ENCODE results near the gene SPATA17.

The SPATA17 gene

DNA sequence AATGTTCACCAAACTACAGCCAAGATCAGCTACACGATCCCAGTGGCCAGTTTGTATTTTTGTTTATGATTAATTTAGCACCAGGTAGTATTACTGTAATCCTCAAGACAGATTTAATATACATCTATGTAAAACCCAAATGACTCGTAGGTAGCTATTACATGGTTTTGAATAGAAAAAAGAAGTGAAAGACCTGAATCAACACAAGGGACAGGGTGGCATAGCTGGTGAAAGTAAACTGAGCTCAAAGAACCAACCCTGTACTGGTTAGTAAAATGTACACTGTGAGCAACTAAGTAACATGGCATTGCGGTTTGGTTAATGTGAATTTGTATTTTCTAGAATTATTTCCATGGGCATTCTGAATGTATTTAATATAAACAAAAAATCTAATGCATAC is 9.1 kb upstream of the SPATA17 start:
- no peak overlapping the region for H3K9ac ChIP-seq (ENCODE audit: low read depth, low read length)
- H3K27me3 ChIP-seq (ENCODE audit: control insufficient read depth, insufficient read depth, low read length), result no peaks in the 10 kb centered on the region
- H3K36me3 ChIP-seq (ENCODE audit: control insufficient read depth, insufficient read depth, low read length), result no peaks in the 10 kb centered on the region
- H3K4me3 ChIP-seq (ENCODE audit: low read depth, low read length), result no peak overlapping the region
- peaks cover 12% of the 10 kb centered on the region for H3K4me1 ChIP-seq (ENCODE audit: control insufficient read depth, insufficient read depth, low read length)
- H3K9me3 ChIP-seq (ENCODE audit: control insufficient read depth, insufficient read depth, low read length), result no peaks in the 10 kb centered on the region

DNA sequence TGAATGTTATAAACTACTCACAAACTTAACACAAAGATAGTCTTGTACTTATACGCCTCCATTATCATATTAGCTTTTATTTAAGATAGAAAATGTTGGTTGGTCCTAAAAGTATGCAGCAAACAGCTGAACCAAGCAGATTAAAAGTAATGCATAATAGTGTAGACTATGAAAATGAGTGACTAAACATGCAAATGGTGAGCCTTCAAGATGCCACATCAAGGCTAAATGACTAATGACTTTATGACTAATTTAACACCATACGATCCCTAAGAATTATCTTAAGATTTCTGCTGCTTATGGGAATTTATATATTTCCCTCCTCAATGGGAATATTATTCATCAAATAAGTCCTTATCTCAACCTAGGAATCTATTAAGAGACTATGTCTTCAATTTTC is 4.8 kb upstream of the SPATA17 start:
- Histone ChIP-seq H3K9me3 (ENCODE audit: control insufficient read depth, insufficient read depth, low read length) (no peaks in the 10 kb centered on the region), H3K36me3 (ENCODE audit: control insufficient read depth, insufficient read depth, low read length) (no peaks in the 10 kb centered on the region), H3K4me3 (ENCODE audit: low read depth, low read length) (no peak overlapping the region), H3K27me3 (ENCODE audit: control insufficient read depth, insufficient read depth, low read length) (no peaks in the 10 kb centered on the region), H3K4me1 (ENCODE audit: control insufficient read depth, insufficient read depth, low read length) (peaks cover 8% of the 10 kb centered on the region), H3K9ac (ENCODE audit: low read depth, low read length) (no peak overlapping the region)

DNA sequence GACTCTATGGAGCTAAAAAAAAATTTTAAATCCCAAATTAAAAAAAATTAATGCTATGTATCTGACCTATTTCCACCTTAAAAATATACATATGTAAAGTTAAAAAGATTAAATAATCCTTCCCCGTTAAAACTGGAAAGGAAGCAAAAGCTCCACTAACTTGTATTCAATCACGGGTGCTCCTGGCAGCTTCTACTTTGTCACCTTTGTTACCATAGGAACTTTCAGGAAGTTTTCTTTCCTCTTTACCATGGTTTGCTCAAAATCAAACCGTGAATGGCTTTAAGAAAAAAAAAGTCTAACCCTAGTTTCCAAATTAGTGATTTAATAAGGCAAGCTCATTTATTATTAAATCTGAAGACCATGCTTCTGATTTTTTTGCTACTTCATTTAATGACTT is 3.7 kb upstream of the SPATA17 start:
- no peak overlapping the region for H3K9ac ChIP-seq (ENCODE audit: low read depth, low read length)
- H3K27me3 ChIP-seq (ENCODE audit: control insufficient read depth, insufficient read depth, low read length), result no peaks in the 10 kb centered on the region
- no peaks in the 10 kb centered on the region for H3K9me3 ChIP-seq (ENCODE audit: control insufficient read depth, insufficient read depth, low read length)
- H3K4me1 ChIP-seq (ENCODE audit: control insufficient read depth, insufficient read depth, low read length), result peaks cover 3% of the 10 kb centered on the region
- H3K4me3 ChIP-seq (ENCODE audit: low read depth, low read length), result no peak overlapping the region
- H3K36me3 ChIP-seq (ENCODE audit: control insufficient read depth, insufficient read depth, low read length), result no peaks in the 10 kb centered on the region

- no peak overlapping the region for H3K9ac ChIP-seq (ENCODE audit: low read depth, low read length)
- H3K36me3 ChIP-seq (ENCODE audit: control insufficient read depth, insufficient read depth, low read length), result no peaks in the 10 kb centered on the region
- H3K9me3 ChIP-seq (ENCODE audit: control insufficient read depth, insufficient read depth, low read length), result no peaks in the 10 kb centered on the region
- H3K4me3 ChIP-seq (ENCODE audit: low read depth, low read length), result no peak overlapping the region
- no peaks in the 10 kb centered on the region for H3K4me1 ChIP-seq (ENCODE audit: control insufficient read depth, insufficient read depth, low read length)
- H3K27me3 ChIP-seq (ENCODE audit: control insufficient read depth, insufficient read depth, low read length), result no peaks in the 10 kb centered on the region
These were observed 11.3 kb downstream of the SPATA17 start for GRCh38 chr1:217642455-217642854.

DNA sequence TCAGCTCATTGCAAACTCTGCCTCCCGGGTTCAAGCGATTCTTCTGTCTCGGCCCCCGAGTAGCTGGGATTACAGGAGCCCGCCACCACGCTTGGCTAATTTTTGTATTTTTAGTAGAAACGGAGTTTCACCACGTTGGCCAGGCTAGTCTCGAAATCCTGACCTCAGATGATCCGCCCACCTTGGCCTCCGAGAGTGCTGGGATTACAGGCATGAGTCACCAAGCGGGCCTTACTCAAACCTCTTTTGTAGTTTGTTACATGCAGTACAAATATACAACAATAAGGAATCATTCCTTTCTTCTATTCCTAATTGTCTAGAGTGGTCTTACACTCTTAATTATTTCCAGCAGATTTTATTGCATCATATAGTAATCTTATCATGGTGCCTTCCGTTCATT is 16.6 kb downstream of the SPATA17 start:
- Histone ChIP-seq H3K4me3 (ENCODE audit: low read depth, low read length) (no peak overlapping the region), H3K36me3 (ENCODE audit: control insufficient read depth, insufficient read depth, low read length) (no peaks in the 10 kb centered on the region), H3K9me3 (ENCODE audit: control insufficient read depth, insufficient read depth, low read length) (no peaks in the 10 kb centered on the region), H3K9ac (ENCODE audit: low read depth, low read length) (no peak overlapping the region), H3K27me3 (ENCODE audit: control insufficient read depth, insufficient read depth, low read length) (no peaks in the 10 kb centered on the region), H3K4me1 (ENCODE audit: control insufficient read depth, insufficient read depth, low read length) (no peaks in the 10 kb centered on the region)

- H3K36me3 ChIP-seq (ENCODE audit: control insufficient read depth, insufficient read depth, low read length), result no peaks in the 10 kb centered on the region
- H3K9ac ChIP-seq (ENCODE audit: low read depth, low read length), result no peak overlapping the region
- no peak overlapping the region for H3K4me3 ChIP-seq (ENCODE audit: low read depth, low read length)
- no peaks in the 10 kb centered on the region for H3K27me3 ChIP-seq (ENCODE audit: control insufficient read depth, insufficient read depth, low read length)
- no peaks in the 10 kb centered on the region for H3K9me3 ChIP-seq (ENCODE audit: control insufficient read depth, insufficient read depth, low read length)
- H3K4me1 ChIP-seq (ENCODE audit: control insufficient read depth, insufficient read depth, low read length), result no peaks in the 10 kb centered on the region
These were observed 19.5 kb downstream of the SPATA17 start for GRCh38 chr1:217650674-217651073.

- Histone ChIP-seq H3K9ac (ENCODE audit: low read depth, low read length) (no peak overlapping the region), H3K27me3 (ENCODE audit: control insufficient read depth, insufficient read depth, low read length) (no peaks in the 10 kb centered on the region), H3K4me3 (ENCODE audit: low read depth, low read length) (no peak overlapping the region), H3K9me3 (ENCODE audit: control insufficient read depth, insufficient read depth, low read length) (no peaks in the 10 kb centered on the region), H3K4me1 (ENCODE audit: control insufficient read depth, insufficient read depth, low read length) (no peaks in the 10 kb centered on the region), H3K36me3 (ENCODE audit: control insufficient read depth, insufficient read depth, low read length) (no peaks in the 10 kb centered on the region)
These were observed 29.4 kb downstream of the SPATA17 start for GRCh38 chr1:217660353-217661062.

- Histone ChIP-seq H3K9me3 (ENCODE audit: control insufficient read depth, insufficient read depth, low read length) (no peaks in the 10 kb centered on the region), H3K27me3 (ENCODE audit: control insufficient read depth, insufficient read depth, low read length) (no peaks in the 10 kb centered on the region), H3K4me1 (ENCODE audit: control insufficient read depth, insufficient read depth, low read length) (no peaks in the 10 kb centered on the region), H3K9ac (ENCODE audit: low read depth, low read length) (no peak overlapping the region), H3K36me3 (ENCODE audit: control insufficient read depth, insufficient read depth, low read length) (no peaks in the 10 kb centered on the region), H3K4me3 (ENCODE audit: low read depth, low read length) (no peak overlapping the region)
These were observed 30.3 kb downstream of the SPATA17 start for GRCh38 chr1:217661407-217661806.

- Histone ChIP-seq H3K9ac (ENCODE audit: low read depth, low read length) (no peak overlapping the region), H3K36me3 (ENCODE audit: control insufficient read depth, insufficient read depth, low read length) (no peaks in the 10 kb centered on the region), H3K4me3 (ENCODE audit: low read depth, low read length) (no peak overlapping the region), H3K9me3 (ENCODE audit: control insufficient read depth, insufficient read depth, low read length) (no peaks in the 10 kb centered on the region), H3K4me1 (ENCODE audit: control insufficient read depth, insufficient read depth, low read length) (no peaks in the 10 kb centered on the region), H3K27me3 (ENCODE audit: control insufficient read depth, insufficient read depth, low read length) (no peaks in the 10 kb centered on the region)
These were observed 37.3 kb downstream of the SPATA17 start for GRCh38 chr1:217668351-217668940.

DNA sequence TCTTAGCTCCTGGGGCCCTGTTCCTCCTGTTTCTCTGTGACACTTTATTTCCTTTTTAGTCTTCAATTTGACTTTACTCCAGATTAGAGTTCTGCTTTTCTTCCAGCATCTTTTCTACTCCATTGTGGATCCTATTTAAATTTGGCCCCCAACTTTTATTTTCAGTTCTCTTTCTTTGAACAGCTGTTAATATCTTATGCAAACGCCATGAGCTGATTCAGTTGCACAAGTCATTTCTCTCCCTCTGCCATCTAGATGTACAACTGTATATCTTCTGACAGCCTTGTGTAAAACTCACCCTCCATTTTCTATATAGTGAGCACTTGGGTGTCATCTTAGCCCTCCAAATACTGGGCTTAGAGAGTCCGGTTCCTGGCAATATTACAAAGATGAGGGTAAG is 42.2 kb downstream of the SPATA17 start:
- Histone ChIP-seq H3K36me3 (ENCODE audit: control insufficient read depth, insufficient read depth, low read length) (no peaks in the 10 kb centered on the region), H3K9ac (ENCODE audit: low read depth, low read length) (no peak overlapping the region), H3K4me3 (ENCODE audit: low read depth, low read length) (no peak overlapping the region), H3K9me3 (ENCODE audit: control insufficient read depth, insufficient read depth, low read length) (no peaks in the 10 kb centered on the region), H3K4me1 (ENCODE audit: control insufficient read depth, insufficient read depth, low read length) (no peaks in the 10 kb centered on the region), H3K27me3 (ENCODE audit: control insufficient read depth, insufficient read depth, low read length) (no peaks in the 10 kb centered on the region)

DNA sequence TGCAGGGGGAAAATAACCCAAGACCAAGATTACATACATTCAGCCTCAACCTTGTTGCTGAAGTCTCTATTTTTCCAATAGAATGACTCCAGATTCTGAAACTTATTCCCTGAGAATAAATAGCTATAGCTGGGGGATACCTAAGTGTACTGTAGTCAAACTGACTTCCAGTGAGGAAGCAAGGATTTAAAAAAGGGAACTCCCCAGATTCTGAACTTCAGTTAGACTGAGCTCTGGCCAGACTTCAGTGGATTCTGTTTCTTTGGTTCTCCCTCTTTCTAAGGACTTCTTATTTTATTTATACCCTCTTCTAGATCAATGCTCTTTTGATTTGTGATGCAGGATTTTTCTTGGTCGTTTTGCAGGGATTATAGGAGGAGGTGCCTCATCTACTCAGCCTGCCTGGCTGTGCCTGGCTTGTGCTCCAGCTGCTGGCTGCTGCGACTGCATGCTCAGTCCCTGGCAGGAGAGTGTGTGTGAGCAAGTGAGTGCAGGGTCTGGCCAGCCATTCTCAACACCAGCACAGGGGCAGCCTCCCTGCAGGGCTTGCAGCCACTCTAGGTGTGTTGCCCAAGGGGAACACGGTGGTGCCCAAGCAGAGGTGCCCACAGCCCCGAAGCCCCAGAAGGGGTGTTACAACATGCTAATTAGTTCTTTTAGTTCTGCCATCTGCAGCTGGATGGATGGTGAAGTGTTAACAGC is 43.0 kb downstream of the SPATA17 start:
- H3K4me3 ChIP-seq (ENCODE audit: low read depth, low read length), result no peak overlapping the region

GRCh38 chr1:217681806-217682205 is 50.7 kb downstream of the SPATA17 start:
- H3K9me3 ChIP-seq (ENCODE audit: control insufficient read depth, insufficient read depth, low read length), result no peaks in the 10 kb centered on the region
- no peaks in the 10 kb centered on the region for H3K4me1 ChIP-seq (ENCODE audit: control insufficient read depth, insufficient read depth, low read length)

More for the DNA sequence above, 43.0 kb downstream of the SPATA17 start:
- H3K9ac ChIP-seq (ENCODE audit: low read depth, low read length), result no peak overlapping the region
- no peaks in the 10 kb centered on the region for H3K27me3 ChIP-seq (ENCODE audit: control insufficient read depth, insufficient read depth, low read length)
- no peaks in the 10 kb centered on the region for H3K9me3 ChIP-seq (ENCODE audit: control insufficient read depth, insufficient read depth, low read length)
- no peaks in the 10 kb centered on the region for H3K36me3 ChIP-seq (ENCODE audit: control insufficient read depth, insufficient read depth, low read length)
- no peaks in the 10 kb centered on the region for H3K4me1 ChIP-seq (ENCODE audit: control insufficient read depth, insufficient read depth, low read length)

More at GRCh38 chr1:217681806-217682205, 50.7 kb downstream of the SPATA17 start:
- H3K9ac ChIP-seq (ENCODE audit: low read depth, low read length), result no peak overlapping the region
- H3K36me3 ChIP-seq (ENCODE audit: control insufficient read depth, insufficient read depth, low read length), result no peaks in the 10 kb centered on the region
- no peaks in the 10 kb centered on the region for H3K27me3 ChIP-seq (ENCODE audit: control insufficient read depth, insufficient read depth, low read length)
- H3K4me3 ChIP-seq (ENCODE audit: low read depth, low read length), result no peak overlapping the region

Measured in iPS-15b (cell line).